Activated T-helper 17 cell treated with anti-CD3 and anti-CD28 coated beads, Interleukin-2, amount 50 U/mL, for 72 hours (primary cell): ENCODE data around the gene PREB. TPM values are rescaled to one million over a fixed set of nuclear protein-coding genes. Genes with fewer than 3 reads are reported as not detected.
"Not testable (repeated sequence)": the region's sequence is repeated elsewhere in the genome, so short reads cannot be mapped to it uniquely, and the experiment has no call there.

Source experiments
- ATAC-seq: fragments of 150-1000 bp; cut with Tn5 transposase; replicated peaks from 2 replicates; pipeline ENCODE4 v1.10.0; 2021; ENCODE audit warnings: mild to moderate bottlenecking, moderate library complexity
- H3K27ac Mint-ChIP-seq: one replicate; pipeline ENCODE4 v1.8.0; 2022; ENCODE audit warnings: mixed read lengths
- H3K27me3 Mint-ChIP-seq: one replicate; pipeline ENCODE4 v1.8.0; 2022; ENCODE audit warnings: mixed read lengths
- H3K36me3 Mint-ChIP-seq: one replicate; pipeline ENCODE4 v1.8.0; 2022; ENCODE audit warnings: low read depth, mild to moderate bottlenecking, mixed read lengths
- H3K4me1 Mint-ChIP-seq: one replicate; pipeline ENCODE4 v1.8.0; 2022; ENCODE audit warnings: mixed read lengths
- H3K4me3 Mint-ChIP-seq: one replicate; pipeline ENCODE4 v1.8.0; 2022; ENCODE audit warnings: mild to moderate bottlenecking, mixed read lengths
- H3K9me3 Mint-ChIP-seq: one replicate; pipeline ENCODE4 v1.8.0; 2022; ENCODE audit warnings: mixed read lengths
- total RNA-seq, 2 donors: library from RNA; stranded (reverse); gene quantifications; one replicate each; pipeline ENCODE4 v1.2.3, GENCODE V29; 2022

Gene PREB, protein sequence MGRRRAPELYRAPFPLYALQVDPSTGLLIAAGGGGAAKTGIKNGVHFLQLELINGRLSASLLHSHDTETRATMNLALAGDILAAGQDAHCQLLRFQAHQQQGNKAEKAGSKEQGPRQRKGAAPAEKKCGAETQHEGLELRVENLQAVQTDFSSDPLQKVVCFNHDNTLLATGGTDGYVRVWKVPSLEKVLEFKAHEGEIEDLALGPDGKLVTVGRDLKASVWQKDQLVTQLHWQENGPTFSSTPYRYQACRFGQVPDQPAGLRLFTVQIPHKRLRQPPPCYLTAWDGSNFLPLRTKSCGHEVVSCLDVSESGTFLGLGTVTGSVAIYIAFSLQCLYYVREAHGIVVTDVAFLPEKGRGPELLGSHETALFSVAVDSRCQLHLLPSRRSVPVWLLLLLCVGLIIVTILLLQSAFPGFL
- total RNA-seq: 10 to 100 TPM; 38.0 to 67.1 TPM

- H3K4me3 Mint-ChIP-seq: peak within 1 kb of the TSS; percentile 86
- H3K36me3 Mint-ChIP-seq: peaks cover 52% of the 10 kb centered on the region
- H3K4me1 Mint-ChIP-seq: peaks cover 10% of the 10 kb centered on the region
- no peaks in the 10 kb centered on the region for H3K27me3 Mint-ChIP-seq
- peak within 1 kb of the TSS; percentile 91 for H3K27ac Mint-ChIP-seq
- ATAC-seq: peak; percentile 97
- H3K9me3 Mint-ChIP-seq: no peaks in the 10 kb centered on the region
These were observed at the start of gene PREB for GRCh38 chr2:27133905-27134780. TSS of gene PREB (minus strand) at chr2:27134636. CDS start at chr2:27134421, 215 bp downstream.

DNA sequence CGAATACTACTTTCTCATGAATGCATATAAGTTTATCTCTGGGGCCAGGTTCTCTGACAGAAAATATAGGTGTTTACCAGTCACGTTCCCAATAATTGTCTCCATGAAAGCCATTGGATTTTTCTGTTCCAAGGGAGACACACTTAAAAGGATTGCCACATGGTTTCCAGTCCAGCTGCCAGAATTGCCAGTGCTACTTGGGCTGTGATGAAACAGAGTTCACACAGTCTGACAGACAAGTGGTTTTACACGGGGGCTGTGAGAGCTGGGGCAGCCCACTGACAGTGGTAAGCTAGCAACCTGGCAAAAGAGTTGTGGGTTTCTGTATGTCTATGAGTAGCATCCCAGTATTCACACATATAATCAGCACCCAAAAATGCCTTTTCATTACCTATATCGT, 49.7 kb upstream of the PREB start:
- Mint-ChIP-seq H3K27me3 (peaks cover 27% of the 10 kb centered on the region), H3K9me3 (no peaks in the 10 kb centered on the region), H3K4me1 (no peaks in the 10 kb centered on the region), H3K36me3 (no peaks in the 10 kb centered on the region), H3K4me3 (no peak overlapping the region), H3K27ac (no peak overlapping the region)
- no peak for ATAC-seq

- no peaks in the 10 kb centered on the region for H3K36me3 Mint-ChIP-seq
- no peaks in the 10 kb centered on the region for H3K4me1 Mint-ChIP-seq
- H3K4me3 Mint-ChIP-seq: no peak overlapping the region
- no peak for ATAC-seq
- no peak overlapping the region for H3K27ac Mint-ChIP-seq
- H3K27me3 Mint-ChIP-seq: peaks cover 27% of the 10 kb centered on the region
- no peaks in the 10 kb centered on the region for H3K9me3 Mint-ChIP-seq
These were observed 47.9 kb upstream of the PREB start for GRCh38 chr2:27182346-27182745.

GRCh38 chr2:27179344-27180000, 45.0 kb upstream of the PREB start:
- no peak for ATAC-seq
- H3K4me3 Mint-ChIP-seq: no peak overlapping the region
- H3K27ac Mint-ChIP-seq: no peak overlapping the region
- no peaks in the 10 kb centered on the region for H3K9me3 Mint-ChIP-seq
- peaks cover 28% of the 10 kb centered on the region for H3K27me3 Mint-ChIP-seq
- no peaks in the 10 kb centered on the region for H3K36me3 Mint-ChIP-seq
- no peaks in the 10 kb centered on the region for H3K4me1 Mint-ChIP-seq

- no peak overlapping the region for H3K4me3 Mint-ChIP-seq
- peaks cover 21% of the 10 kb centered on the region for H3K27me3 Mint-ChIP-seq
- ATAC-seq: no peak
- H3K36me3 Mint-ChIP-seq: no peaks in the 10 kb centered on the region
- H3K27ac Mint-ChIP-seq: no peak overlapping the region
- no peaks in the 10 kb centered on the region for H3K9me3 Mint-ChIP-seq
- no peaks in the 10 kb centered on the region for H3K4me1 Mint-ChIP-seq
These were observed 44.0 kb upstream of the PREB start for GRCh38 chr2:27178469-27178868.

GRCh38 chr2:27177441-27178351, 43.3 kb upstream of the PREB start:
- Mint-ChIP-seq H3K27me3 (peaks cover 21% of the 10 kb centered on the region), H3K4me1 (no peaks in the 10 kb centered on the region), H3K27ac (no peak overlapping the region), H3K4me3 (no peak overlapping the region), H3K9me3 (no peaks in the 10 kb centered on the region), H3K36me3 (no peaks in the 10 kb centered on the region)
- no peak for ATAC-seq

GRCh38 chr2:27175781-27176180, 41.3 kb upstream of the PREB start:
- not testable (repeated sequence) for H3K4me1 Mint-ChIP-seq, H3K4me3 Mint-ChIP-seq, ATAC-seq, H3K36me3 Mint-ChIP-seq, H3K9me3 Mint-ChIP-seq, H3K27ac Mint-ChIP-seq
- peaks cover 21% of the 10 kb centered on the region for H3K27me3 Mint-ChIP-seq

- ATAC-seq: no peak
- Mint-ChIP-seq H3K27ac (no peak overlapping the region), H3K9me3 (no peaks in the 10 kb centered on the region), H3K36me3 (no peaks in the 10 kb centered on the region), H3K4me3 (no peak overlapping the region), H3K27me3 (peaks cover 24% of the 10 kb centered on the region), H3K4me1 (no peaks in the 10 kb centered on the region)
These were observed 40.9 kb upstream of the PREB start for GRCh38 chr2:27175330-27175729.

GRCh38 chr2:27174638-27175037, 40.2 kb upstream of the PREB start:
- Mint-ChIP-seq H3K4me1 (no peaks in the 10 kb centered on the region), H3K27me3 (peaks cover 21% of the 10 kb centered on the region), H3K4me3 (no peak overlapping the region), H3K36me3 (no peaks in the 10 kb centered on the region), H3K9me3 (no peaks in the 10 kb centered on the region), H3K27ac (no peak overlapping the region)
- ATAC-seq: no peak

DNA sequence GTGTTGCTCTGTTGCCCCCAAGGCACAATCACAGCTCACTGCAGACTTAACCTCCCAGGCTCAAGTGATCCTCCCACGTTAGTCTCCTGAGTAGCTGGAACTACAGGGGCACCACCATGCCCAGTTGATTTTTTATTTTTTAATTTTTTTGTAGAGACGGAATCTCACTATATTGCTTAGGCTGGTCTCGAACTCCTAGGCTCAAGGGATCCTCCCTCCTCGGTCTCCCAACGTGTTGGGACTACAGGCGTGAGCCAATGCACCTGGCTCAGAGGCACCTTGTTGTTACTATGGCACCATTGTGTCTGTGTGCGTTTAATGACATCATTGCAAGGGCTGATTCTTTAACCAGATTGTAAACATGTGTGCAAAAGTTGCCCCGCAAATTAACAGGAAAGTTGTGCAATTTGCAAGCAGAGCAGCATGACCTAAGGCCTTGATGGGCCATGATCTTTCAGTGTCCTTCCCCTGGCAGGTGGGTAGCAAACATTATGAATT, 37.0 kb upstream of the PREB start:
- ATAC-seq: no peak
- H3K36me3 Mint-ChIP-seq: no peaks in the 10 kb centered on the region
- H3K9me3 Mint-ChIP-seq: no peaks in the 10 kb centered on the region
- no peaks in the 10 kb centered on the region for H3K4me1 Mint-ChIP-seq
- peaks cover 14% of the 10 kb centered on the region for H3K27me3 Mint-ChIP-seq
- H3K4me3 Mint-ChIP-seq: no peak overlapping the region
- no peak overlapping the region for H3K27ac Mint-ChIP-seq

- Mint-ChIP-seq H3K4me1 (no peaks in the 10 kb centered on the region), H3K27ac (no peak overlapping the region), H3K9me3 (no peaks in the 10 kb centered on the region), H3K27me3 (peaks cover 9% of the 10 kb centered on the region), H3K36me3 (no peaks in the 10 kb centered on the region), H3K4me3 (no peak overlapping the region)
- ATAC-seq: no peak
These were observed 36.3 kb upstream of the PREB start for GRCh38 chr2:27170581-27171337.

GRCh38 chr2:27164960-27165763, 30.7 kb upstream of the PREB start:
- ATAC-seq: no peak
- Mint-ChIP-seq H3K36me3 (no peaks in the 10 kb centered on the region), H3K27ac (no peak overlapping the region), H3K27me3 (no peaks in the 10 kb centered on the region), H3K4me1 (no peaks in the 10 kb centered on the region), H3K4me3 (no peak overlapping the region), H3K9me3 (no peaks in the 10 kb centered on the region)
